ENCODE data around the gene FPGS. TPM values are rescaled to one million over a fixed set of nuclear protein-coding genes. Genes with fewer than 3 reads are reported as not detected.

The FPGS gene
- total and polyA plus RNA-seq, 2 of the 4 experiments (the other 2 are of a cell fraction) = 43.9 to 75.7 TPM

GRCh38 chr9:127822108-127822507 is 19.4 kb downstream of the FPGS start:
- no peak overlapping the region for H3K4ac ChIP-seq (ENCODE audit: low read depth, low read length)
- H2BK20ac ChIP-seq (ENCODE audit: low read depth, low read length) = no peak overlapping the region
- peaks cover 14 to 49% of the 10 kb centered on the region in 2 experiments; a peak in 3 of 4 replicates for H3K79me1 ChIP-seq (ENCODE audit: low read depth in 1 of 2, low read length in 2 of 2)
- H2AFZ ChIP-seq (replicated peaks; ENCODE audit: low read length, poor library complexity) = no peak overlapping the region
- H2BK5ac ChIP-seq (ENCODE audit: low read depth, low read length, poor library complexity, severe bottlenecking) = no peak overlapping the region
- no peak for DNase-seq
- H3K14ac ChIP-seq (replicated peaks; ENCODE audit: low read depth, low read length) = no peak overlapping the region
- H4K20me1 ChIP-seq (ENCODE audit: insufficient read depth, low read length) = no peaks in the 10 kb centered on the region
- no peak overlapping the region for H2AK9ac ChIP-seq (replicated peaks; ENCODE audit: low read depth, low read length, poor library complexity)
- H3K9me3 ChIP-seq (ENCODE audit: control insufficient read depth, insufficient read depth, low read length) = no peaks in the 10 kb centered on the region
- ChIA-PET POLR2A (ENCODE audit: unreplicated experiment) (no interaction called here), CTCF (no interaction called here)
- H4K5ac ChIP-seq (ENCODE audit: low read depth, low read length) = no peak overlapping the region
- no peak overlapping the region for H3K27ac ChIP-seq (ENCODE audit: insufficient read depth, low read length)
- in situ Hi-C loops (cut with MboI; ENCODE audit: low sequenced_read_pairs) = no loop called here
- H3K4me2 ChIP-seq (ENCODE audit: low read depth, low read length) = no peak overlapping the region
- no peak overlapping the region for H3K56ac ChIP-seq (ENCODE audit: extremely low read depth, insufficient read depth, low read length)
- H4K8ac ChIP-seq (ENCODE audit: low read depth in 2 of 2, low read length in 2 of 2) = no peak overlapping the region
- dilution Hi-C loops (cut with HindIII; ENCODE audit: low sequenced_read_pairs, unreplicated experiment) = no loop called here
- no peak for ATAC-seq (ENCODE audit: low read depth)
- TF ChIP-seq POLR2A (IDR thresholded peaks at IDR 0.05; ENCODE audit: low read depth, low read length) = no peak
- no peak for TF ChIP-seq BHLHE40 (IDR thresholded peaks at IDR 0.05; ENCODE audit: low read depth, low read length)
- TF ChIP-seq, protein P1, sequence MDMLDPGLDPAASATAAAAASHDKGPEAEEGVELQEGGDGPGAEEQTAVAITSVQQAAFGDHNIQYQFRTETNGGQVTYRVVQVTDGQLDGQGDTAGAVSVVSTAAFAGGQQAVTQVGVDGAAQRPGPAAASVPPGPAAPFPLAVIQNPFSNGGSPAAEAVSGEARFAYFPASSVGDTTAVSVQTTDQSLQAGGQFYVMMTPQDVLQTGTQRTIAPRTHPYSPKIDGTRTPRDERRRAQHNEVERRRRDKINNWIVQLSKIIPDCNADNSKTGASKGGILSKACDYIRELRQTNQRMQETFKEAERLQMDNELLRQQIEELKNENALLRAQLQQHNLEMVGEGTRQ (IDR thresholded peaks at IDR 0.05; ENCODE audit: low read depth, low read length) = no peak
- TF ChIP-seq SMC3 (IDR thresholded peaks at IDR 0.05; ENCODE audit: low read depth, low read length) = no peak
- no peak for TF ChIP-seq MAFK (IDR thresholded peaks at IDR 0.05; ENCODE audit: low read depth, low read length)
- TF ChIP-seq, protein P2, sequence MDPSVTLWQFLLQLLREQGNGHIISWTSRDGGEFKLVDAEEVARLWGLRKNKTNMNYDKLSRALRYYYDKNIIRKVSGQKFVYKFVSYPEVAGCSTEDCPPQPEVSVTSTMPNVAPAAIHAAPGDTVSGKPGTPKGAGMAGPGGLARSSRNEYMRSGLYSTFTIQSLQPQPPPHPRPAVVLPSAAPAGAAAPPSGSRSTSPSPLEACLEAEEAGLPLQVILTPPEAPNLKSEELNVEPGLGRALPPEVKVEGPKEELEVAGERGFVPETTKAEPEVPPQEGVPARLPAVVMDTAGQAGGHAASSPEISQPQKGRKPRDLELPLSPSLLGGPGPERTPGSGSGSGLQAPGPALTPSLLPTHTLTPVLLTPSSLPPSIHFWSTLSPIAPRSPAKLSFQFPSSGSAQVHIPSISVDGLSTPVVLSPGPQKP (IDR thresholded peaks at IDR 0.05; ENCODE audit: borderline replicate concordance, low read depth, low read length) = no peak
- no peak for TF ChIP-seq RAD21 (IDR thresholded peaks at IDR 0.05; ENCODE audit: low read length)
- no peak for TF ChIP-seq MXI1 (IDR thresholded peaks at IDR 0.05; ENCODE audit: borderline replicate concordance, low read depth, low read length)
- TF ChIP-seq CHD1 (IDR thresholded peaks at IDR 0.05; ENCODE audit: low read depth, low read length) = no peak
- TF ChIP-seq RCOR1 (IDR thresholded peaks at IDR 0.05; ENCODE audit: insufficient replicate concordance, low read length) = no peak
- TF ChIP-seq RFX5 (IDR thresholded peaks at IDR 0.05; ENCODE audit: low read depth, low read length) = no peak
- TF ChIP-seq NFE2L2 (IDR thresholded peaks at IDR 0.05; ENCODE audit: low read depth, low read length) = no peak
- no peak for TF ChIP-seq FOS (IDR thresholded peaks at IDR 0.05; ENCODE audit: low read depth, low read length)
- TF ChIP-seq CTCF (conservative IDR thresholded peaks at IDR 0.05; ENCODE audit: low read depth, low read length) = no peak
- no peak for TF ChIP-seq CEBPB (IDR thresholded peaks at IDR 0.05; ENCODE audit: low read depth, low read length)
- no peak for TF ChIP-seq MAZ (IDR thresholded peaks at IDR 0.05; ENCODE audit: borderline replicate concordance, low read depth, low read length)
- H3K9me1 ChIP-seq (ENCODE audit: insufficient read depth, low read length) = no peaks in the 10 kb centered on the region
- peaks cover 53% of the 10 kb centered on the region for H3K36me3 ChIP-seq (ENCODE audit: control insufficient read depth, insufficient read depth, low read length)
- intact Hi-C loops (cut with micrococcal nuclease) = no loop called here
- H2AK5ac ChIP-seq (ENCODE audit: low read depth, low read length) = no peak overlapping the region
- H3K4me1 ChIP-seq (ENCODE audit: control insufficient read depth, insufficient read depth, low read length) = peaks cover 3% of the 10 kb centered on the region; the same call in 1 of the 2 replicates
- no CpG with 5 or more reads among the region's 4 CpGs for WGBS, 2 experiments (ENCODE audit: extremely low coverage in 2 of 2, insufficient read length in 1 of 2)
- H3K18ac ChIP-seq (ENCODE audit: low read depth, low read length) = no peak overlapping the region
- no peak overlapping the region for H3K4me3 ChIP-seq (ENCODE audit: insufficient read depth, low read depth, low read length)
- no peak overlapping the region for H4K91ac ChIP-seq (ENCODE audit: insufficient read depth, low read depth, low read length)
- no peak overlapping the region for H3K9ac ChIP-seq (ENCODE audit: low read depth, low read length)
- no peaks in the 10 kb centered on the region for H3K27me3 ChIP-seq (ENCODE audit: control insufficient read depth, insufficient read depth, low read length)
- H2BK120ac ChIP-seq (ENCODE audit: low read depth, low read length) = no peak overlapping the region
- H2BK15ac ChIP-seq (ENCODE audit: low read depth, low read length) = no peak overlapping the region
- BruUV-seq (replicated peaks) = no TSS peak
- H3K23ac ChIP-seq (ENCODE audit: low read depth, low read length) = no peak overlapping the region
